HEK293 (cell line): ENCODE data around the gene PLCD3.

ENCODE experiments used
- BCL11A ChIP-seq: fragments of 450-650 bp; formaldehyde crosslinking; IDR thresholded peaks from 2 replicates; pipeline ENCODE4 v1.5.1; 2016; ENCODE audit warnings: low read depth, missing biosample characterization, missing genetic modification characterization
- CTCF ChIP-seq: fragments of 450-650 bp; formaldehyde crosslinking; IDR thresholded peaks from 2 replicates; pipeline ENCODE4 v1.5.1; 2016; ENCODE audit warnings: missing biosample characterization, missing genetic modification characterization
- GLI2 ChIP-seq: fragments of 450-650 bp; formaldehyde crosslinking; IDR thresholded peaks from 2 replicates; pipeline ENCODE4; 2017; ENCODE audit warnings: missing biosample characterization, missing genetic modification characterization, low read depth, borderline replicate concordance
- SETDB1 ChIP-seq: IDR thresholded peaks from one replicate; pipeline ENCODE4 v1.6.1; 2017; ENCODE audit warnings: mild to moderate bottlenecking, low read length, moderate library complexity, mixed read lengths; ENCODE audit not compliant: insufficient read length
- SP7 ChIP-seq: fragments of 450-650 bp; formaldehyde crosslinking; IDR thresholded peaks from 2 replicates; pipeline ENCODE4 v1.5.1; 2016; ENCODE audit warnings: missing biosample characterization, missing genetic modification characterization
- YY1 ChIP-seq: fragments of 450-650 bp; formaldehyde crosslinking; IDR thresholded peaks from 2 replicates; pipeline ENCODE4 v1.5.1; 2018; ENCODE audit warnings: missing biosample characterization, missing genetic modification characterization
- ZBTB17 ChIP-seq: fragments of 450-650 bp; formaldehyde crosslinking; IDR thresholded peaks from 2 replicates; pipeline ENCODE4 v1.5.1; 2016; ENCODE audit warnings: missing biosample characterization, missing genetic modification characterization
- ZNF157 ChIP-seq: fragments of 450-650 bp; formaldehyde crosslinking; IDR thresholded peaks from 2 replicates; pipeline ENCODE4 v1.5.1; 2016; ENCODE audit warnings: missing biosample characterization, missing genetic modification characterization
- ZNF2 ChIP-seq: fragments of 450-650 bp; formaldehyde crosslinking; IDR thresholded peaks from 2 replicates; pipeline ENCODE4 v1.5.1; 2016; ENCODE audit warnings: missing biosample characterization, missing genetic modification characterization
- ZNF302 ChIP-seq: fragments of 450-650 bp; formaldehyde crosslinking; IDR thresholded peaks from 2 replicates; pipeline ENCODE4 v1.5.1; 2016; ENCODE audit warnings: missing biosample characterization, missing genetic modification characterization, low read depth
- ZNF544 ChIP-seq: fragments of 450-650 bp; formaldehyde crosslinking; IDR thresholded peaks from 2 replicates; pipeline ENCODE4 v1.5.0; 2017; ENCODE audit warnings: missing biosample characterization, missing genetic modification characterization
- ZNF548 ChIP-seq: fragments of 450-650 bp; formaldehyde crosslinking; IDR thresholded peaks from 2 replicates; pipeline ENCODE4 v1.5.1; 2016; ENCODE audit warnings: missing biosample characterization, missing genetic modification characterization
- ZNF830 ChIP-seq: fragments of 450-650 bp; IDR thresholded peaks from 2 replicates; pipeline ENCODE4 v1.5.0; 2018; ENCODE audit warnings: missing biosample characterization, missing genetic modification characterization, low read depth, mild to moderate bottlenecking, moderate library complexity

GRCh38 chr17:45138911-45139532 lies 6.7 kb upstream of the PLCD3 start:
- TF ChIP-seq ZNF830 (tag by site-specific recombination), result no peak
- TF ChIP-seq SETDB1, result no peak
- no peak for TF ChIP-seq ZNF302 (tag by site-specific recombination)
- TF ChIP-seq YY1, result no peak
- no peak for TF ChIP-seq CTCF (tag by site-specific recombination)
- TF ChIP-seq ZNF157 (tag by site-specific recombination), result no peak
- TF ChIP-seq GLI2 (tag by site-specific recombination), result no peak
- TF ChIP-seq SP7, result no peak
- TF ChIP-seq ZNF2 (tag by site-specific recombination), result no peak
- TF ChIP-seq ZNF544 (tag by site-specific recombination), result no peak
- TF ChIP-seq ZNF548, result no peak
- no peak for TF ChIP-seq ZBTB17
- no peak for TF ChIP-seq BCL11A (tag by site-specific recombination)
